HG02759 (cell line): ENCODE measurements around the gene KDM5D.

Experiments used
- ATAC-seq: cut with Tn5 transposase; IDR thresholded peaks from one replicate; pipeline ENCODE4 v1.9.1; 2021; ENCODE audit warnings: mild to moderate bottlenecking, moderate library complexity; ENCODE audit not compliant: unreplicated experiment

Gene KDM5D

DNA sequence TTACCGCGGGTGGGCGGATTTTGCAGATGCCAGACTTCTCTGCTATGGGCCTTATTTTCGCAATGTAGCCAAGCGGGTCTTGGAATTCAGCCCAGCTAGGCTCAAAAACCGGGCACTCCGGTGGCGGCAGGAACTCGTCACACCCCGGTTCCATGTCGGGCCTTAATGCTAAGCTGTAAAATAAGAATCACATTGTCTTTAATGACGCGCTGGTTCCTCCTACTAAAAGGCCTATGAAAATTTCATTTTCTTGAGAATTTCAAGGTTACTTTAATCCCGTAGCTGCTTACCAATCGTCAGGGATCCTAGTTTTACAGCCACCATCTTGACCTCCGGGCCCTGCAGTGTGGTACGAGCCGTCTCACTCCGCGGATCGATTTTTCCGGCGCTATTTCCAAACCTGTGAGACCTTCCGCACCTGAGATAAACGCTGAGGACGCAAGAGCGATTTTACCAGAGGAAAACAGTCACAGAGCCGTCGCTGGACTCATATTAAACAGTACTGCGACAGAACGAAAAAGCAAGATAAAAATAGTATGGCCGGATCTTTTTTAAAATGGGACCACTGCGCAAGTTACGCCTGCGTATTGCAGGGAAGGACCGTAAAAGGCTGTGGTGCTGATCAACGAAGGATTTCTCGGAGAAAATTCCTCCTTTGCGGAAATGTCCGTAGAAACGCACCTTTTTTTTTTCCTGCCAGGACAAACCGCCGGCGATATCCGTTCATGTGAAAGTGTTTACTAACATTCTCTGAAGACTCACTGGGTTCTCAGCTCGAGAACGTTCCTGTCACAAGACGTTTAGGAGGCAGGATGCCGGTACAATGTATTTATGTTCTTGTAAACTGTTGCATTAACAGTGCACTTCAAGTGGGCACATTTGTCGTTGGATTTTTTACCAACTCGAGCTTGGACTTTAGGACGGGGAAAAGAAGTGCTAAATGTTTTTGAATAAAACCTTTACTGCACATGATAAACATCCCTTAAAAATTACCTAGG lies at the start of gene KDM5D:
TSS of gene KDM5D (minus strand) at position 346 of the 998 bp plus-strand sequence. CDS start at position 154, 192 bp downstream.
- peak; percentile 85 for ATAC-seq

- ATAC-seq: no peak
Observed at GRCh38 chrY:19768375-19768774, 23.8 kb upstream of the KDM5D start.

DNA sequence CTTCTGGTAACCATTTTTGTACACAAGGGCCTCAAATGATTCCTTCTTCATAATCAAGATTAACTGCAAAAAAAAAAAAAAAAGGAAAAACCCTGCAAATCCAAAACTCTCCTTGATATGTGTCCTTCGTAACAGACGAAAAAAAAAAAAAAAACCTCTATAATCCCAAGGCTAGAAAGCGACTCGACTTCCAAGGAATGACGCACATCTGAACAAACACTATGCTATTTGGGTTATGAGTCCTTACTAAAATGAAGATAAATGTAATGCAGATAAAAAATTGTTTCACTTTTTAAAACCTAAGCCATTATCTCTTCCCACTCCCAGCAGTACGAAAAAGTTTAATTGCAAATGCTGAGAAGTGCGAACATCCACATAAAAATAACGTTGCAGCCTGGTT lies 1.2 kb downstream of the KDM5D start:
- ATAC-seq: no peak

DNA sequence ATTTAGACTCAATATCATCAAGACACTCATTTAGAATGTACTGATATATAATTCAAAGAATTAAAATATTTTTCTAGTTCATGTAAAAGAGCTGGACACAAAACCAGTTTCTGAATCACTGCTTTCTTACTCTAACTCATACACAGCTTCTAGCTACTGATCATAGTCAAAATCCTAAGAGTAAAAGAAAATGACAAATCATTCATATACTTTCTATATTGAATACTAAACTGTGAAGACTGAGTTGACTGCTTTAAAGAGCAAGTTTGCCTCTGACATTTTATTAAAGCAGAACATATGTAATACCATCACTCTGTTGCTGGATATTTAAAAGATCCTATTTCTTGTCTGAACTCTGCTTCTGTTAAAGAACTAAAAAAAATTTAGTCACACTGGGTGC lies 2.4 kb downstream of the KDM5D start:
- ATAC-seq: no peak

DNA sequence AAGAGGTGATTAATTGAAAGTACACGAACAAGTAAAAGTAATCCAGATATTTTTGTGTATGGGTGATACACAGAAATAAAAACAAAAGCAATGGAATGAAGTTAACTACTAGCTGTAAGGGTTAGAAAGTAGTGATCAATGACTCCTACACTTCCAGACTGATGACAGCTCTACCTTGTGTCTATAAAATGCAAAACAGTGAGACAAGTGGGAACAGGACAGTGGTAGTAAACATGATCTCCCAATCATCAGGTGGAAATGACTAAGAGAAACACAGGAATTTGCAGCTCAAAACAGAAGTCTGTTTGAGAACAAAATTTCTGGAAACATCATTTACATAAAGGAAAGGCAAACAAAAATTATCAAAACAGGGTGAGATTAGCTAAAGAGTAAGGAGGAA lies 10.1 kb downstream of the KDM5D start:
- ATAC-seq: no peak

- peak; percentile 93 for ATAC-seq
Observed at GRCh38 chrY:19717950-19718349, 26.6 kb downstream of the KDM5D start.

- no peak for ATAC-seq
Observed at GRCh38 chrY:19717146-19717545, 27.4 kb downstream of the KDM5D start.

DNA sequence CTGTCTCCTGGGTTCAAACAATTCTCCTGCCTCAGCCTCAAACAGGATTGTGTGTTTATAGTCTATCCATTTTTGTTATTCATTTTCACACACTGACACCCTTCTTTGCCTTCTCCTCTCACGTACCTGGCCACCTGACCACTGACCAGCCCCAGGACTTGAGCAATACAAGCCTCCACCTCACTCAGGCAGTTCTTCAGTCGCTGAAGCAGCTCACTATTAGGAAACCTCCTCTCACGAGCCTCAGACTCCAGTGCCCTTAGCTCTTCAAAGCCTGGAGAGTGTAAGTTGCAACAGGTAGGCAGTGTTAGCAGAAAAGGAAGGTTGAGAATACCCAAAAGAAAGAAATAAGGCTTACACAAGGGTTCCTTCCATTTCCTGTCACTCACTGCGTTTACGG lies 29.3 kb downstream of the KDM5D start:
- no peak for ATAC-seq

GRCh38 chrY:19713430-19713829 lies 31.1 kb downstream of the KDM5D start:
- no peak for ATAC-seq

- ATAC-seq: no peak
Observed at GRCh38 chrY:19706273-19706672, 38.3 kb downstream of the KDM5D start.

DNA sequence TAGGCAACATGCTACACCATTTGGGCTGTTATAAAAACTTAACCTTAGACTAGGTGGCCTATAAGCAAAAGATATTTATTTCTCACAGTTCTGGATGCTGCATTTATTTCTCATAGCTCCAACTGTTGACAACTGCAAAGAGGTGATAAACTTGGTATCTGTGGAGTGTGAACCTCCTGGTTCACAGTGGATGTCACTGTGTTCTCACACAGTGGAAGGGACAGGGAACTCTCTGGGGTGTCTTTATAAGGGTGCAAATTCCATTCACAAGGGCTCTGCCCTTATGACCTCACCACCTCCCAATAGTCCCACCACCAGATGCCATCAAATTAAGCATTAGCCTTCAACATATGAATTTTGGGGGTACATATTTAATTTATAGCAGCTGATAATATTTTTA lies 46.0 kb downstream of the KDM5D start:
- ATAC-seq: no peak

GRCh38 chrY:19680821-19681220 lies 63.7 kb downstream of the KDM5D start:
- no peak for ATAC-seq
